Amygdala (tissue), 56 donors: ENCODE results near the gene GPX2.

Experiments used
- DNase-seq, 56 donors: peaks; one replicate each; lab custom pipeline; 2025; lab: John Stamatoyannopoulos, UW

GPX2 gene

GRCh38 chr14:64943556-64943955 is 1.0 kb upstream of the GPX2 start:
- no peak for DNase-seq

GRCh38 chr14:64940336-64940910 is 2.1 kb downstream of the GPX2 start:
- no peak for DNase-seq

GRCh38 chr14:64939817-64940190 is 2.7 kb downstream of the GPX2 start:
- no peak for DNase-seq

GRCh38 chr14:64938972-64939816 is 3.4 kb downstream of the GPX2 start:
- DNase-seq, result no peak

- no peak for DNase-seq
Observed at GRCh38 chr14:64937821-64938193, 4.7 kb downstream of the GPX2 start.

- DNase-seq, result no peak
Observed at GRCh38 chr14:64937171-64937820, 5.2 kb downstream of the GPX2 start.

- DNase-seq, result no peak
Observed at GRCh38 chr14:64935508-64935907, 7.0 kb downstream of the GPX2 start.

- no peak for DNase-seq
Observed at GRCh38 chr14:64934338-64934929, 8.1 kb downstream of the GPX2 start.

- DNase-seq, result no peak
Observed at GRCh38 chr14:64932231-64932630, 10.3 kb downstream of the GPX2 start.

- DNase-seq, result no peak
Observed at GRCh38 chr14:64931123-64931522, 11.4 kb downstream of the GPX2 start.

- DNase-seq, result no peak
Observed at GRCh38 chr14:64930085-64930843, 12.3 kb downstream of the GPX2 start.

- no peak for DNase-seq
Observed at GRCh38 chr14:64929014-64929359, 13.6 kb downstream of the GPX2 start.

- no peak for DNase-seq
Observed at GRCh38 chr14:64928239-64929013, 14.1 kb downstream of the GPX2 start.

- no peak for DNase-seq
Observed at GRCh38 chr14:64927031-64927430, 15.5 kb downstream of the GPX2 start.

GRCh38 chr14:64926398-64926995 is 16.0 kb downstream of the GPX2 start:
- no peak for DNase-seq

- no peak for DNase-seq
Observed at GRCh38 chr14:64923015-64923414, 19.5 kb downstream of the GPX2 start.

- DNase-seq, result no peak
Observed at GRCh38 chr14:64920465-64920864, 22.1 kb downstream of the GPX2 start.

GRCh38 chr14:64919618-64920017 is 22.9 kb downstream of the GPX2 start:
- DNase-seq, result no peak

GRCh38 chr14:64919215-64919614 is 23.3 kb downstream of the GPX2 start:
- DNase-seq, result no peak

- no peak for DNase-seq
Observed at GRCh38 chr14:64918216-64918615, 24.3 kb downstream of the GPX2 start.
